AG08396 (cell line): ENCODE results near the gene AP1G2.

ENCODE experiments used
- DNase-seq: peaks from one replicate; pipeline ENCODE4 v3.0.0; 2012; ENCODE audit warnings: low spot score, mixed read lengths

AP1G2 gene

GRCh38 chr14:23518709-23519108 lies 48.9 kb downstream of the AP1G2 start:
- DNase-seq: no peak

GRCh38 chr14:23517650-23518326 lies 49.8 kb downstream of the AP1G2 start:
- no peak for DNase-seq

- no peak for DNase-seq
These were observed 53.0 kb downstream of the AP1G2 start for GRCh38 chr14:23514644-23514957.

- no peak for DNase-seq
These were observed 53.6 kb downstream of the AP1G2 start for GRCh38 chr14:23513818-23514643.

- DNase-seq: no peak
These were observed 54.4 kb downstream of the AP1G2 start for GRCh38 chr14:23513005-23513817.

GRCh38 chr14:23512156-23512555 lies 55.4 kb downstream of the AP1G2 start:
- no peak for DNase-seq
